OCI-LY7 (cell line): ENCODE measurements around the gene DYNLT2. TPM values are rescaled to one million over a fixed set of nuclear protein-coding genes. Genes with fewer than 3 reads are reported as not detected.

Source experiments
- Bru-seq: library from RNA; stranded (reverse); fragments of 400-500 nt; gene quantifications from one replicate; lab custom pipeline; 2021; lab: Mats Ljungman, UMichigan
- BruChase-seq, 2 experiments: library from RNA; stranded (reverse); fragments of 400-500 nt; gene quantifications; one replicate each; lab custom pipeline; 2021; lab: Mats Ljungman, UMichigan
- BruUV-seq: library from RNA; stranded (reverse); fragments of 400-500 nt; replicated peaks from 2 replicates; lab custom pipeline; 2021; lab: Mats Ljungman, UMichigan
- CTCF ChIA-PET: fragments of 300-600 bp; sonication (Branson Sonifier 250); formaldehyde crosslinking; loops from one replicate; lab custom pipeline; 2022; ENCODE audit warnings: antibody characterized with exemption; ENCODE audit not compliant: unreplicated experiment; lab: Charles Lee
- POLR2A ChIA-PET: fragments of 300-600 bp; sonication (Branson Sonifier 250); formaldehyde crosslinking; loops from one replicate; lab custom pipeline; 2022; ENCODE audit warnings: antibody characterized with exemption; lab: Charles Lee
- DNase-seq: peaks from one replicate; pipeline ENCODE4 v3.0.0-alpha.2; 2015; ENCODE audit warnings: low spot score
- H2AFZ ChIP-seq: fragments of 200-600 bp; sonication (generic), shearing (Covaris generic); 2 replicates; pipeline ENCODE4 v1.6.1; 2014; ENCODE audit warnings: mild to moderate bottlenecking, antibody characterized with exemption, low read length, moderate library complexity
- H3K27ac ChIP-seq: fragments of 200-600 bp; sonication (generic); 2 replicates; pipeline ENCODE4 v1.5.1; 2014; ENCODE audit warnings: mixed run types, low read depth, mild to moderate bottlenecking, moderate library complexity, low read length, inconsistent platforms; ENCODE audit not compliant: poor library complexity, severe bottlenecking
- H3K36me3 ChIP-seq: fragments of 200-600 bp; sonication (generic); 2 replicates; pipeline ENCODE4 v1.6.1; 2014; ENCODE audit warnings: mild to moderate bottlenecking, antibody characterized with exemption, low read length, moderate library complexity, mixed read lengths; ENCODE audit not compliant: insufficient read depth
- H3K4me1 ChIP-seq: fragments of 200-600 bp; sonication (generic); 2 replicates; pipeline ENCODE4 v1.5.1; 2014; ENCODE audit warnings: mild to moderate bottlenecking, low read length; ENCODE audit not compliant: insufficient read depth, poor library complexity, severe bottlenecking
- H3K4me2 ChIP-seq: fragments of 200-600 bp; sonication (generic); 2 replicates; pipeline ENCODE4 v1.6.1; 2014; ENCODE audit warnings: mild to moderate bottlenecking, low read length
- H3K4me3 ChIP-seq: fragments of 200-600 bp; sonication (generic); 2 replicates; pipeline ENCODE4 v1.5.1; 2014; ENCODE audit warnings: mild to moderate bottlenecking, low read depth, low read length; ENCODE audit not compliant: poor library complexity, severe bottlenecking
- H3K79me2 ChIP-seq: fragments of 200-600 bp; sonication (generic); 2 replicates; pipeline ENCODE4 v1.6.1; 2016; ENCODE audit warnings: low read depth, mild to moderate bottlenecking, low read length, moderate library complexity, mixed read lengths; ENCODE audit not compliant: insufficient read depth
- H3K9me2 ChIP-seq: fragments of 200-600 bp; sonication (generic); 2 replicates; pipeline ENCODE4 v1.6.1; 2016; ENCODE audit warnings: mild to moderate bottlenecking, low read length, mixed read lengths; ENCODE audit not compliant: insufficient read depth
- H3K9me3 ChIP-seq: fragments of 200-600 bp; sonication (generic); 2 replicates; pipeline ENCODE4 v1.6.1; 2014; ENCODE audit warnings: mild to moderate bottlenecking, mixed run types, low read length, mixed read lengths
- H4K20me1 ChIP-seq: fragments of 200-600 bp; sonication (generic); 2 replicates; pipeline ENCODE4 v1.6.1; 2014; ENCODE audit warnings: mild to moderate bottlenecking, antibody characterized with exemption, low read length, moderate library complexity, mixed read lengths; ENCODE audit not compliant: insufficient read depth
- EZH2phosphoT487 ChIP-seq: fragments of 200-600 bp; sonication (generic); IDR thresholded peaks from 2 replicates; pipeline ENCODE4 v1.6.1; 2018; ENCODE audit warnings: low read depth, borderline replicate concordance, mild to moderate bottlenecking, mixed run types, antibody characterized with exemption, low read length, moderate library complexity, mixed read lengths
- intact Hi-C: fragments of 100-400 bp; cut with micrococcal nuclease; formaldehyde crosslinking; loops from one replicate; pipeline ENCODE4 v1.10.0; 2022; ENCODE audit not compliant: unreplicated experiment
- long read RNA-seq: library from polyadenylated mRNA; stranded (forward); transcript quantifications from one replicate; pipeline ENCODE4 v2.0.0, GENCODE V29; 2022
- total RNA-seq, 2 experiments: library from RNA; depleted of rRNA in 1 of 2; stranded (reverse); fragments of >200 nt in 1 of 2; shearing (Covaris generic) in 1 of 2; gene quantifications; 2 replicates each; pipeline ENCODE4 v1.2.3, GENCODE V29; 2014 to 2022
- TF ChIP-seq, protein P1 (sequence below): fragments of 200-600 bp; sonication (generic); conservative IDR thresholded peaks from 2 replicates; pipeline ENCODE4 v1.5.1; 2014; ENCODE audit warnings: mild to moderate bottlenecking, antibody characterized with exemption, low read length, moderate library complexity, mixed read lengths

Gene DYNLT2, protein sequence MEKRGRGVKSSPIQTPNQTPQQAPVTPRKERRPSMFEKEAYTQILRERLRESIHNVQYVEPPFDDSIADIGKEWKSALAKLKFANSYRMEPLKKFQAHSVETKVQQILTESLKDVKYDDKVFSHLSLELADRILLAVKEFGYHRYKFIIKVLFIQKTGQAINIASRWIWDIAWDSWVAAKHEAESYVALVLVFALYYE
- total RNA-seq (2014; rRNA removed; shearing (Covaris generic)) (7.7 and 10.9 TPM in 2 replicates), total RNA-seq (2022) (6.4 and 7.5 TPM in 2 replicates), Bru-seq, nascent RNA (percentile 73 among the genes with signal in this experiment), BruChase-seq, experiment 1, labeled RNA remaining after a 6-hour chase (percentile 44 among the genes with signal in this experiment), BruChase-seq, experiment 2, labeled RNA remaining after a 2-hour chase (percentile 51 among the genes with signal in this experiment)
- long read RNA-seq, transcript TCTE3-202 (1 exons, 2,078 nt) = major isoform, 14 of 20 reads
- long read RNA-seq, partial matches to known transcripts = 0 of 20 reads
- long read RNA-seq, other reads (novel, unspliced or antisense) = 6 of 20 reads

DNA sequence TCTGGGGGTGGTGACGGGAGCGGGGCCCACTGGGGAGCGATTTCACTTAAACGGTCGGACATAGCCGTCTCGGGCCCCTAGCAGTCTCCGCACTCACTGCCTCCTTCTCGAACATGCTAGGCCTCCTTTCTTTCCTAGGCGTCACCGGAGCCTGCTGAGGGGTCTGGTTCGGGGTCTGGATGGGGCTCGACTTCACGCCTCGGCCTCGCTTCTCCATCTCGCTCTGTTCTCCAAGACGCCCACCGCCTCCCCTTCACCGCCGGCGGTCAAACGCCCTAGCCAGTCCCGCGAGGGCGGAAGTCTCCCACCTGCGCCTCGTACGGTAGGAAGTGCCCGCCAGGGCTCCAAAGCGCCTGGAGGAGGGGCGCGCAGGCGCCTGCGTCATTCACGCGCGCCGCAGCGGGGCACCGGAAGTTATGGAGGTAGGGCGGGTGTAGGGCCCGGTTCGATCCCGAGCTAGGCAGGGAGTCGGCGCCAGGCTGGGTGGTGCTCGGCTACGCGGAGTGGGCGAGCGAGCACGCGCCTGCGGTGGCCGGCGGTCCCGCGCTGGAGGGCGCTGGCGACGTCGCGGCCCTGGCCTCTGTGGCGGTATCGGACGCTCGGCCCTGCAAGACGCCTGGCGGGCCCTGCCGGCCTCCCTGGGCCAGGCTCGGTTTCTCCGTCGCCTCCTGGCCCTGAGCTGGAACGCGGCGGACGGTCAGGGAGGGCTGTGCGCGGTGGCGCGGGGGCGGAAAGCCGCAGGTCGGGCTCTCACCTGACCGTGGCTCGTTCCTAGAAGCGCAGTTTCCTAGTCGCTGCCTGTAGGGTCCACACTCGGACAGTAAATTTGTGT lies at the start of gene DYNLT2, which contains the start of gene ERMARD:
Gene DYNLT2, minus strand, starts transcription at position 331 of the 832 bp plus-strand sequence. Its CDS starts 114 bp downstream, at position 217.
Gene ERMARD, plus strand, starts transcription at position 381 of the 832 bp plus-strand sequence. Its CDS starts 36 bp downstream, at position 417.
- H3K4me2 ChIP-seq = peak within 1 kb of the TSS; percentile 95
- intact Hi-C loops = loop anchor here (1.0 kb wide), 3 partner anchors 26 to 802 kb away; partner anchors contain the start of genes C6orf120, PSMB1 and WDR27
- peak within 1 kb of the TSS; percentile 81 for H3K4me3 ChIP-seq
- peaks cover 22% of the 10 kb centered on the region for H3K4me1 ChIP-seq
- no peaks in the 10 kb centered on the region; the same call in 1 of the 2 replicates for H4K20me1 ChIP-seq
- peak within 1 kb of the TSS; percentile 61 for H3K27ac ChIP-seq
- H3K9me3 ChIP-seq = 0 out of 2 replicates have a peak, but pooled peaks cover 6% of the 10 kb centered on the region
- ChIA-PET POLR2A (interaction anchor here (0.8 to 1.9 kb wide), 7 partner anchors 11 to 1064 kb away, joined by 3 to 10 read pairs (median 4); partner anchors contain the start of gene TBP), CTCF (interaction anchor here (0.6 kb wide), 1 partner anchor 832 kb away, joined by 3 read pairs; no protein-coding TSS in a partner anchor)
- no TSS peak for BruUV-seq
- peak within 1 kb of the TSS; percentile 66 for H2AFZ ChIP-seq
- peaks cover 32% of the 10 kb centered on the region for H3K36me3 ChIP-seq
- H3K79me2 ChIP-seq = peaks cover 33% of the 10 kb centered on the region
- TF ChIP-seq, protein P1, sequence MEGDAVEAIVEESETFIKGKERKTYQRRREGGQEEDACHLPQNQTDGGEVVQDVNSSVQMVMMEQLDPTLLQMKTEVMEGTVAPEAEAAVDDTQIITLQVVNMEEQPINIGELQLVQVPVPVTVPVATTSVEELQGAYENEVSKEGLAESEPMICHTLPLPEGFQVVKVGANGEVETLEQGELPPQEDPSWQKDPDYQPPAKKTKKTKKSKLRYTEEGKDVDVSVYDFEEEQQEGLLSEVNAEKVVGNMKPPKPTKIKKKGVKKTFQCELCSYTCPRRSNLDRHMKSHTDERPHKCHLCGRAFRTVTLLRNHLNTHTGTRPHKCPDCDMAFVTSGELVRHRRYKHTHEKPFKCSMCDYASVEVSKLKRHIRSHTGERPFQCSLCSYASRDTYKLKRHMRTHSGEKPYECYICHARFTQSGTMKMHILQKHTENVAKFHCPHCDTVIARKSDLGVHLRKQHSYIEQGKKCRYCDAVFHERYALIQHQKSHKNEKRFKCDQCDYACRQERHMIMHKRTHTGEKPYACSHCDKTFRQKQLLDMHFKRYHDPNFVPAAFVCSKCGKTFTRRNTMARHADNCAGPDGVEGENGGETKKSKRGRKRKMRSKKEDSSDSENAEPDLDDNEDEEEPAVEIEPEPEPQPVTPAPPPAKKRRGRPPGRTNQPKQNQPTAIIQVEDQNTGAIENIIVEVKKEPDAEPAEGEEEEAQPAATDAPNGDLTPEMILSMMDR = 0 out of 2 replicates have a peak, but pooled peaks have one; percentile 23
- TF ChIP-seq EZH2phosphoT487 = no peak
- no peaks in the 10 kb centered on the region for H3K9me2 ChIP-seq
- DNase-seq = peak; percentile 95

DNA sequence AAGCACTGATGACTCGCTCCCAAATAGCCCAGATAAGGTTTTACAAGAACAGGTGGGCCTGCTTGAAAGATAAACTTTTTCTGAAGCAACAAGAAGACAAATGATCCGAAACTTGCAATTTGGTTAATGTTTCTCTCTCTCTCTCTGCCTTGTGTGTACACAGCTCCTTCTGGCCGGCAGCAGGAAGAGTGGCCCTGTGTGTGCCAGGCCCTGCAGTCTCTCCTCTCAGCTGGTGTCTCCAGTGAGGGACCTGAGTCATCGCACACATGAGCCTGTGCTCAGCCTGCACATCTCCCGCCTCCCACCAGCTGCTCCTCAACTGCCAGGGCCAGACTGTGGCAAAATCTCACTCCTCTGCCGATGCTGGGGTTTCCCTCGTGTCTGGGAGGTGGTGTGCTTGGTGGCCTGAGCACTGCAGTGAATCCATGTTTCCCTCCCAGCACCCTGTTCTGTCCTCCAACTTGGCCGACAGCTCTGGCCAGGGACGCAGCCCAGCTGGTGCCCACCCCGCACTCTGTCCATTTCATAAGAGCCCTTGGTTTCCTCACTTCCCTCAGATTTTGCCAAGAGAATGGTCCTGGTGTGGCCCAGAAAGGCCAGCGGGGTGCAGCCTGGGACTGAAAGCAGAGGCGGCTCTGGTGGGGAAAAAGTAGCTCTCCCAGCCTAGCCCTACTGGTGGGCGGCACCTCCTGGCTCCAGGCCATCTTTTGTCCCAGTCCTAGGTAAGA lies 49.5 kb upstream of the DYNLT2 start:
- no peak overlapping the region for H3K27ac ChIP-seq
- no peak overlapping the region for H2AFZ ChIP-seq
- ChIA-PET CTCF (interaction anchor here (1.0 kb wide), 1 partner anchor 10 kb away, joined by 3 read pairs; no protein-coding TSS in a partner anchor), POLR2A (no interaction called here)
- no peak overlapping the region for H3K4me2 ChIP-seq
- no TSS peak for BruUV-seq
- intact Hi-C loops = no loop called here
- H3K9me2 ChIP-seq = no peaks in the 10 kb centered on the region
- H3K79me2 ChIP-seq = no peaks in the 10 kb centered on the region
- no peaks in the 10 kb centered on the region for H3K9me3 ChIP-seq
- DNase-seq = no peak
- H3K4me3 ChIP-seq = no peak overlapping the region
- H4K20me1 ChIP-seq = no peaks in the 10 kb centered on the region
- H3K4me1 ChIP-seq = peaks cover 13% of the 10 kb centered on the region
- no peak for TF ChIP-seq EZH2phosphoT487
- TF ChIP-seq, protein P1 = no peak
- no peaks in the 10 kb centered on the region for H3K36me3 ChIP-seq
